SK-N-MC (cell line): ENCODE data around the gene TTBK1.

Source experiments
- DNase-seq: peaks from one replicate; pipeline ENCODE4 v3.0.0-alpha.2; 2011; ENCODE audit warnings: low read depth, low spot score
- H3K27ac ChIP-seq: fragments of 200-600 bp; sonication (generic); 2 replicates; pipeline ENCODE4 v1.5.1; 2016; ENCODE audit warnings: mixed run types
- H3K36me3 ChIP-seq: fragments of 200-600 bp; sonication (generic); 2 replicates; pipeline ENCODE4 v1.6.1; 2017; ENCODE audit warnings: antibody characterized with exemption, low read length, mixed read lengths; ENCODE audit not compliant: insufficient read depth
- H3K4me3 ChIP-seq: fragments of 200-600 bp; sonication (generic); 2 replicates; pipeline ENCODE4 v1.5.1; 2016
- H3K9ac ChIP-seq: fragments of 200-600 bp; sonication (generic); 2 replicates; pipeline ENCODE4 v1.8.0; 2017; ENCODE audit warnings: mixed run types, mixed read lengths; ENCODE audit not compliant: insufficient read length
- H3K9me3 ChIP-seq: fragments of 200-600 bp; sonication (generic); 2 replicates; pipeline ENCODE4 v1.6.1; 2017; ENCODE audit warnings: low read depth, mild to moderate bottlenecking, antibody characterized with exemption, low read length, moderate library complexity, mixed read lengths
- EZH2 ChIP-seq: fragments of 200-600 bp; sonication (generic); IDR thresholded peaks from one replicate; pipeline ENCODE4 v1.6.1; 2017; ENCODE audit warnings: antibody characterized with exemption
- FOXP2 ChIP-seq: optimal IDR thresholded peaks from 2 replicates; pipeline ENCODE3; 2011; ENCODE audit warnings: mild to moderate bottlenecking, moderate library complexity; ENCODE audit not compliant: insufficient read depth; ENCODE audit errors: extremely low read length, control extremely low read depth
- POLR2AphosphoS5 ChIP-seq: IDR thresholded peaks from 2 replicates; pipeline ENCODE4 v1.6.1; 2012; ENCODE audit warnings: mild to moderate bottlenecking, low read depth, low read length, borderline replicate concordance

TTBK1 gene

DNA sequence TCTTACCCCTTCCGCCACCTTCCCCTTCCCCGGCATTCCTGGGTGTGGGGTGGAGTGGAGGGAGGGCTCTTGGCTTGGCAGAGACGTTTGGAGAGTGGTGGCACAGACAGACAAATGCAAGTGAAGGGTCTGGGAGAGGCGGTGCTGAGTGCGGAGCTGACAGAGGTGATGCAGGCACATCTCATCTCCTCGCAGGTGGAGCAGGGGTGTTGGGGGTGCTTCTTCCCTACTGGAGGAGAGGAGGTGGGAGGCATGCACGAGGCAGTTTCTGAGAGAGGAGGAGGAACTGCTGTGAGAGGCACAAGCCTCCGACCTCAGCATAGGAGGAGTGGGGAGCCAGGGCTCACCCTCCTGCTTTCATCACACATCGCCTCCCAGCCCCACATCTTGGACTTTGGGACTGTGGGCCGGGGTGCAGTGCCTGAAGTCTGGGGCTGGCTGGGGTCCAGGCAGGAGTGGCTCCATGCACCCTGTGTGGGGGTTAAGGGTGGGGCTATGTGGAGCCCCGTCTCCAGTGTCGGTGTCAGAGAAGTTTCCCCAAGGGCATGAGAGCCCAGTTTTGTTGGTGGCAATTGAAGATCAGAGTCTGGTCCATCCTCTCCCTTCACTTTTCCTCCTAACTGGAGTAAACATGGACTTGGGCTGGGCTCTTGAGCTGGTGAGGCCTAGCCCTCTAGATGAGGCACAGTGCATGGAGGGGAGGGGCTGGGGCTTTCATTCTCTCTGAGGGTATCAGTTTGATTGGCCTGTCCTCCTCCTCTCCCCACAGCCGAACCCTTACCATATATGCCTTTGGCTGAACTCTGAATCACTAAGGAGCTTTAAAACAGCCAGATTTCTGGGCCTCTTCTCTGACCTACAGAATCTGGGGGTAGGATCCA lies 34.6 kb downstream of the TTBK1 start:
- TF ChIP-seq POLR2AphosphoS5 (no peak), FOXP2 (no peak)
- Histone ChIP-seq H3K9me3 (no peaks in the 10 kb centered on the region), H3K9ac (peak overlapping the region; percentile 41), H3K36me3 (no peaks in the 10 kb centered on the region), H3K4me3 (no peak overlapping the region), H3K27ac (no peak overlapping the region)
- no peak for DNase-seq

DNA sequence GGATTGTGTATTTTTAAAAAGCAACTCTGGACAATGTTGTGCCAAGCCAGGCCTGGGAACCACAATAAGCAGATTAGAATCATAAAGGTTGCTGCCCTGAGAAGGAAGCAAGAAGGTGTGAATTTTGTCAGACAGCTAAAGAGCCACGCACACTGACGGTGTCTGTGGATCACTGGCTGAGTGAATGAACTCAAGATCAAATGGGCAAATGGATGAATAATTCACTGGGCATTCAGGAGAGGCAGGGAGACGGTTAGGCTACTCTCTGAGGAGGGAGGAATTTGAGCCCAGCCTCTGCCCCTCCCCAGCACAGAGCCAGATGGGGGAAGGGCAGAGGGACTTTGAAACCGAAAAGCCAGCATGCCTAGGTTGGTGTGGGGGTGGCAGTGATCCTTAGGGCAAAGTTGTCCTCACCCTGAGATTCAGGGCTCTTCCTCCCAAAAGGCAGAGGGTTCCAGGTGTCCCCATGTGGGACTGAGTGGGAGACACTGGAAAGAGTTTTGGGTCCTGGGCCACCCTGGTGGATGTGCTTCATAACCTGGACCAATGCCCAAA lies 35.3 kb downstream of the TTBK1 start:
- TF ChIP-seq POLR2AphosphoS5 = no peak
- no peak for TF ChIP-seq EZH2
- TF ChIP-seq FOXP2 = no peak
- DNase-seq = no peak
- H3K36me3 ChIP-seq = no peaks in the 10 kb centered on the region
- no peaks in the 10 kb centered on the region for H3K9me3 ChIP-seq
- H3K4me3 ChIP-seq = no peak overlapping the region
- H3K27ac ChIP-seq = no peak overlapping the region
- peak overlapping the region; percentile 41 for H3K9ac ChIP-seq

DNA sequence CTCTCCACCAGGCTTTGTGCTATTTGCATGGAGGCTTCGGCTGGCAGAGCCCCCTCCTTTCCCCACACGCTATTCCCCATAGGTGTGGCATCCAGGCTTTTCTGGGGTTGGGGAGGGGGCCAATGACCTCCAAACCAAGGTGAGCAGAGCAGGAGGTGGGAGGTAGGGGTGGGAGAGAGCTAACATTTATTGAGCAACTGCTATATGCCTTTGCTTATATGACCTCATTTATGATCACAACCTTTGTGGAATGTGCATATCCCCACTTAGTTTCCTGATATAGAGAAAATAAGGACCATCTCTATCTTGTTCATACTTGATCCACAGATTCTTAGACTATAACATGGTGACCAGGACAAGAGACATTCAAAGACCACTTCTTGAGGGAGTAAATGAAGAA lies 37.0 kb downstream of the TTBK1 start:
- H3K36me3 ChIP-seq = no peaks in the 10 kb centered on the region
- H3K4me3 ChIP-seq = no peak overlapping the region
- no peak overlapping the region for H3K9ac ChIP-seq
- no peaks in the 10 kb centered on the region for H3K9me3 ChIP-seq
- TF ChIP-seq EZH2 = no peak
- no peak for TF ChIP-seq FOXP2
- TF ChIP-seq POLR2AphosphoS5 = no peak
- no peak overlapping the region for H3K27ac ChIP-seq
- no peak for DNase-seq

DNA sequence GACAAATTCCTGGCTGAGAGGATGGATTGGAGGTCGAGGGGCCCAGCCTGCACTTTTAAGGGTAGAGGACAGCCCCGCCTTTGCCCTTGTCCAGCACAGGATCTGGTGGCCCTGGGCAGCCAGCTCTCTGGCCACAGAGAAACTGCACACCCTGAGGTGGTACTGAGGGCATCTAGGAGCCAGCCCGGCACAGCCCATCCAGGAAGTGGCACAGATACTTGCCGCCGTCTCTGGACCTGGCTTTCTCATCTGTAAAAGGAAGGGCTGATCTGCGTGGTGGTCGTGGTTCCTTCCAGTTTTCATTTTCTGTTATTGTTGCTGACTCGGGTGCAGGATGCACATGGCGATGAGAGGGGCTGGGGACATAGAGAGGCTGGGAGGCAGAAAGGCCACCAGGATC lies 38.8 kb downstream of the TTBK1 start:
- Histone ChIP-seq H3K36me3 (no peaks in the 10 kb centered on the region), H3K9me3 (no peaks in the 10 kb centered on the region), H3K4me3 (no peak overlapping the region), H3K9ac (no peak overlapping the region), H3K27ac (no peak overlapping the region)
- TF ChIP-seq FOXP2 (no peak), EZH2 (no peak), POLR2AphosphoS5 (no peak)
- DNase-seq = no peak

DNA sequence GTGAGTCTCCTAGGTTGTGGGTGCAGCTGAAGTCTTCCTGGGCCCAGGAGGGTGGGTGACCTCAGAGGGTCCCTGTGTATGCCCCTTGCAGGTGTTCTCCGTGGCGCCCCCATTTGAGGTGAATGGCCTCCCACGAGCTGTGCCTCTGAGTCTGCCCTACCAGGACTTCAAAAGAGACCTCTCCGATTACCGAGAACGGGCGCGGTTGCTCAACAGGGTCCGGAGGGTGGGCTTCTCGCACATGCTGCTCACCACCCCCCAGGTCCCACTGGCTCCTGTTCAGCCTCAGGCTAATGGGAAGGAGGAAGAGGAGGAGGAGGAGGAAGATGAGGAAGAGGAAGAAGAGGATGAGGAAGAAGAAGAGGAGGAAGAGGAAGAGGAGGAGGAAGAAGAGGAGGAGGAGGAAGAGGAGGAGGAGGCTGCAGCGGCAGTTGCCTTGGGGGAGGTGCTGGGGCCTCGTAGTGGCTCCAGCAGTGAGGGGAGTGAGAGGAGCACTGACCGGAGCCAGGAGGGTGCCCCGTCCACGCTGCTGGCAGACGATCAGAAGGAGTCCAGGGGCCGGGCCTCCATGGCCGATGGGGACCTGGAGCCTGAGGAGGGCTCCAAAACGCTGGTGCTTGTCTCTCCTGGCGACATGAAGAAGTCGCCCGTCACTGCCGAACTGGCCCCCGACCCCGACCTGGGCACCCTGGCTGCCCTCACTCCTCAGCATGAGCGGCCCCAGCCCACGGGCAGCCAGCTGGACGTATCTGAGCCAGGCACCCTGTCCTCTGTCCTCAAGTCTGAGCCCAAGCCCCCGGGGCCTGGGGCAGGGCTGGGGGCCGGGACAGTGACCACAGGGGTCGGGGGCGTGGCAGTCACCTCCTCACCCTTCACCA lies 39.6 kb downstream of the TTBK1 start:
- TF ChIP-seq EZH2 (no peak), POLR2AphosphoS5 (no peak)
- no peak overlapping the region for H3K27ac ChIP-seq
- no peaks in the 10 kb centered on the region for H3K9me3 ChIP-seq

DNA sequence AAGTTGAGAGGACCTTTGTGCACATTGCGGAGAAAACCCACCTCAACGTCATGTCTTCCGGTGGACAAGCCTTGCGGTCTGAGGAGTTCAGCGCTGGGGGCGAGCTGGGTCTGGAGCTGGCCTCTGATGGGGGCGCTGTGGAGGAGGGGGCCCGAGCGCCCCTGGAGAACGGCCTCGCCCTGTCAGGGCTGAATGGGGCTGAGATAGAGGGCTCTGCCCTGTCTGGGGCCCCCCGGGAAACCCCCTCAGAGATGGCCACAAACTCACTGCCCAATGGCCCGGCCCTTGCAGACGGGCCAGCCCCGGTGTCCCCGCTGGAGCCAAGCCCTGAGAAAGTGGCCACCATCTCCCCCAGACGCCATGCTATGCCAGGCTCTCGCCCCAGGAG lies 40.2 kb downstream of the TTBK1 start:
- H3K36me3 ChIP-seq = no peaks in the 10 kb centered on the region
- DNase-seq = no peak
- H3K4me3 ChIP-seq = no peak overlapping the region
- H3K27ac ChIP-seq = no peak overlapping the region
- TF ChIP-seq EZH2 = no peak
- no peak overlapping the region for H3K9ac ChIP-seq
- no peaks in the 10 kb centered on the region for H3K9me3 ChIP-seq

More for the DNA sequence above, 39.6 kb downstream of the TTBK1 start:
- no peaks in the 10 kb centered on the region for H3K36me3 ChIP-seq
- H3K4me3 ChIP-seq = no peak overlapping the region
- no peak overlapping the region for H3K9ac ChIP-seq
- no peak for DNase-seq

DNA sequence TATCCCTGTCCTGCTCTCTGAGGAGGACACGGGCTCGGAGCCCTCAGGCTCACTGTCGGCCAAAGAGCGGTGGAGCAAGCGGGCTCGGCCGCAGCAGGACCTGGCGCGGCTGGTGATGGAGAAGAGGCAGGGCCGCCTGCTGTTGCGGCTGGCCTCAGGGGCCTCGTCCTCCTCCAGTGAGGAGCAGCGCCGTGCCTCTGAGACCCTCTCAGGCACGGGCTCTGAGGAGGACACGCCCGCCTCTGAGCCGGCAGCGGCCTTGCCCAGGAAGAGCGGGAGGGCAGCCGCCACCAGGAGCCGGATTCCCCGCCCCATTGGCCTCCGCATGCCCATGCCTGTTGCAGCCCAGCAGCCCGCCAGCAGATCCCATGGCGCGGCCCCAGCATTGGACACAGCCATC lies 40.6 kb downstream of the TTBK1 start:
- Histone ChIP-seq H3K4me3 (no peak overlapping the region), H3K36me3 (no peaks in the 10 kb centered on the region), H3K27ac (no peak overlapping the region), H3K9ac (no peak overlapping the region), H3K9me3 (no peaks in the 10 kb centered on the region)
- DNase-seq = no peak
- TF ChIP-seq FOXP2 = no peak
- TF ChIP-seq EZH2 = no peak
- no peak for TF ChIP-seq POLR2AphosphoS5

DNA sequence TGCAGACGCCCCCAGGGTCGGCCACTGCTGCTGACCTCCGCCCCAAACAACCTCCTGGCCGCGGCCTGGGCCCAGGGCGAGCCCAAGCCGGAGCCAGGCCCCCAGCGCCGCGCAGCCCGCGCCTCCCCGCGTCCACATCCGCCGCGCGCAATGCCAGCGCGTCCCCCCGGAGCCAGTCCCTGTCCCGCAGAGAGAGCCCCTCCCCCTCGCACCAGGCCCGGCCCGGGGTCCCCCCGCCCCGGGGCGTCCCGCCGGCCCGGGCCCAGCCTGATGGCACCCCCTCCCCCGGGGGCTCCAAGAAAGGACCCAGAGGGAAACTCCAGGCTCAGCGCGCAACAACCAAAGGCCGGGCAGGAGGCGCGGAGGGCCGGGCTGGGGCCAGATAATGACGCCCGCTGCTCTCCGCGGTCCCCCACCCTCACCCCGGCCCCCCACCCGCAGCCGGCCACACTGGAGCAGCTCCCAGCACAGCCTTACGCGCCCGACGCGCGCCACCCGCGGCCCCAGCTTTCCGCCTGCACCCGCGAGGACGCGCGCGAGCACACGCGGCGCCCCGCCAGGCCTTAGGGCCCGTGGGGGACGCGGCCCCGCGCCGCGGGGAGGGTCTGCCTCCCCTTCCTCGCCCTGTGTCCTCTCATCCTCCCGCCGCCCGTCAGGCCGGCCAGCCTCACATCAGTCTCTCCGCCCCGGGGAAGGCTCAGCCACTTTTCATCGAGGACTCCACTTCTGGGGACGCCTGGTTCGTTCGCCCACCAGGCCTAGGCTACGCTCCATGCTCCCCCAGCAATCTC lies 41.9 kb downstream of the TTBK1 start:
- no peaks in the 10 kb centered on the region for H3K36me3 ChIP-seq
- no peak for DNase-seq
- no peak for TF ChIP-seq EZH2
- no peak for TF ChIP-seq FOXP2
- no peak for TF ChIP-seq POLR2AphosphoS5
- no peak overlapping the region for H3K27ac ChIP-seq
- no peak overlapping the region for H3K9ac ChIP-seq
- H3K9me3 ChIP-seq = no peaks in the 10 kb centered on the region
- no peak overlapping the region for H3K4me3 ChIP-seq
